ENCODE measurements around the gene FUOM. TPM values are rescaled to one million over a fixed set of nuclear protein-coding genes. Genes with fewer than 3 reads are reported as not detected.

Gene FUOM
- total RNA-seq, 1 donor from 2014 or later: 54.0 TPM

- TF ChIP-seq POLR2A (IDR thresholded peaks at IDR 0.05) (no peak), POLR2AphosphoS5 (IDR thresholded peaks at IDR 0.05; ENCODE audit: insufficient read depth in 1 of 2, low read depth in 1 of 2) (no peak)
- TF ChIP-seq, protein P1, sequence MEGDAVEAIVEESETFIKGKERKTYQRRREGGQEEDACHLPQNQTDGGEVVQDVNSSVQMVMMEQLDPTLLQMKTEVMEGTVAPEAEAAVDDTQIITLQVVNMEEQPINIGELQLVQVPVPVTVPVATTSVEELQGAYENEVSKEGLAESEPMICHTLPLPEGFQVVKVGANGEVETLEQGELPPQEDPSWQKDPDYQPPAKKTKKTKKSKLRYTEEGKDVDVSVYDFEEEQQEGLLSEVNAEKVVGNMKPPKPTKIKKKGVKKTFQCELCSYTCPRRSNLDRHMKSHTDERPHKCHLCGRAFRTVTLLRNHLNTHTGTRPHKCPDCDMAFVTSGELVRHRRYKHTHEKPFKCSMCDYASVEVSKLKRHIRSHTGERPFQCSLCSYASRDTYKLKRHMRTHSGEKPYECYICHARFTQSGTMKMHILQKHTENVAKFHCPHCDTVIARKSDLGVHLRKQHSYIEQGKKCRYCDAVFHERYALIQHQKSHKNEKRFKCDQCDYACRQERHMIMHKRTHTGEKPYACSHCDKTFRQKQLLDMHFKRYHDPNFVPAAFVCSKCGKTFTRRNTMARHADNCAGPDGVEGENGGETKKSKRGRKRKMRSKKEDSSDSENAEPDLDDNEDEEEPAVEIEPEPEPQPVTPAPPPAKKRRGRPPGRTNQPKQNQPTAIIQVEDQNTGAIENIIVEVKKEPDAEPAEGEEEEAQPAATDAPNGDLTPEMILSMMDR (IDR thresholded peaks at IDR 0.05): no peak
- no peak for DNase-seq (ENCODE audit: extremely low spot score in 2 of 2)
- Histone ChIP-seq H3K9me3 (no peaks in the 10 kb centered on the region), H3K4me3 (no peak overlapping the region), H3K27me3 (no peaks in the 10 kb centered on the region), H3K27ac (no peak overlapping the region), H3K36me3 (no peaks in the 10 kb centered on the region), H3K4me1 (no peaks in the 10 kb centered on the region)
- intact Hi-C loops (cut with DNase I): no loop called here
Observed at GRCh38 chr10:133350950-133351329, 6.9 kb downstream of the FUOM start.

GRCh38 chr10:133350283-133350949 lies 7.4 kb downstream of the FUOM start:
- H3K4me1 ChIP-seq: no peaks in the 10 kb centered on the region
- no peak for DNase-seq (ENCODE audit: extremely low spot score in 2 of 2)
- no peaks in the 10 kb centered on the region for H3K9me3 ChIP-seq
- no peaks in the 10 kb centered on the region for H3K36me3 ChIP-seq
- H3K4me3 ChIP-seq: no peak overlapping the region
- intact Hi-C loops (cut with DNase I): no loop called here
- no peaks in the 10 kb centered on the region for H3K27me3 ChIP-seq
- TF ChIP-seq, protein P1 (IDR thresholded peaks at IDR 0.05): no peak
- TF ChIP-seq POLR2AphosphoS5 (IDR thresholded peaks at IDR 0.05; ENCODE audit: insufficient read depth in 1 of 2, low read depth in 1 of 2) (no peak), POLR2A (IDR thresholded peaks at IDR 0.05) (no peak)
- no peak overlapping the region for H3K27ac ChIP-seq

GRCh38 chr10:133349577-133350011 lies 8.2 kb downstream of the FUOM start:
- Histone ChIP-seq H3K36me3 (no peaks in the 10 kb centered on the region), H3K27me3 (no peaks in the 10 kb centered on the region), H3K9me3 (no peaks in the 10 kb centered on the region), H3K4me1 (no peaks in the 10 kb centered on the region), H3K4me3 (no peak overlapping the region), H3K27ac (no peak overlapping the region)
- TF ChIP-seq, protein P1 (IDR thresholded peaks at IDR 0.05): no peak
- TF ChIP-seq POLR2AphosphoS5 (IDR thresholded peaks at IDR 0.05; ENCODE audit: insufficient read depth in 1 of 2, low read depth in 1 of 2) (no peak), POLR2A (IDR thresholded peaks at IDR 0.05) (no peak)
- DNase-seq (ENCODE audit: extremely low spot score in 2 of 2): no peak
- intact Hi-C loops (cut with DNase I): no loop called here

- no peaks in the 10 kb centered on the region for H3K27me3 ChIP-seq
- intact Hi-C loops (cut with DNase I): no loop called here
- H3K4me3 ChIP-seq: no peak overlapping the region
- no peaks in the 10 kb centered on the region for H3K4me1 ChIP-seq
- H3K27ac ChIP-seq: no peak overlapping the region
- DNase-seq (ENCODE audit: extremely low spot score in 2 of 2): no peak
- TF ChIP-seq, protein P1 (IDR thresholded peaks at IDR 0.05): no peak
- H3K36me3 ChIP-seq: no peaks in the 10 kb centered on the region
- H3K9me3 ChIP-seq: no peaks in the 10 kb centered on the region
Observed at GRCh38 chr10:133349160-133349568, 8.7 kb downstream of the FUOM start.

GRCh38 chr10:133347710-133348517 lies 9.9 kb downstream of the FUOM start:
- no peaks in the 10 kb centered on the region for H3K36me3 ChIP-seq
- H3K27me3 ChIP-seq: no peaks in the 10 kb centered on the region
- DNase-seq (ENCODE audit: extremely low spot score in 2 of 2): no peak
- TF ChIP-seq POLR2A (IDR thresholded peaks at IDR 0.05) (no peak), POLR2AphosphoS5 (IDR thresholded peaks at IDR 0.05; ENCODE audit: insufficient read depth in 1 of 2, low read depth in 1 of 2) (no peak)
- TF ChIP-seq, protein P1 (IDR thresholded peaks at IDR 0.05): no peak
- H3K4me3 ChIP-seq: no peak overlapping the region
- no peaks in the 10 kb centered on the region for H3K4me1 ChIP-seq
- H3K27ac ChIP-seq: no peak overlapping the region
- intact Hi-C loops (cut with DNase I): no loop called here
- H3K9me3 ChIP-seq: no peaks in the 10 kb centered on the region
